HG02943 (cell line): ENCODE data around the gene NUDCD2.

Experiments
- ATAC-seq: cut with Tn5 transposase; IDR thresholded peaks from one replicate; pipeline ENCODE4 v1.9.1; 2021; ENCODE audit warnings: mild to moderate bottlenecking, low read depth, moderate library complexity; ENCODE audit not compliant: unreplicated experiment

Gene NUDCD2, protein sequence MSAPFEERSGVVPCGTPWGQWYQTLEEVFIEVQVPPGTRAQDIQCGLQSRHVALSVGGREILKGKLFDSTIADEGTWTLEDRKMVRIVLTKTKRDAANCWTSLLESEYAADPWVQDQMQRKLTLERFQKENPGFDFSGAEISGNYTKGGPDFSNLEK

DNA sequence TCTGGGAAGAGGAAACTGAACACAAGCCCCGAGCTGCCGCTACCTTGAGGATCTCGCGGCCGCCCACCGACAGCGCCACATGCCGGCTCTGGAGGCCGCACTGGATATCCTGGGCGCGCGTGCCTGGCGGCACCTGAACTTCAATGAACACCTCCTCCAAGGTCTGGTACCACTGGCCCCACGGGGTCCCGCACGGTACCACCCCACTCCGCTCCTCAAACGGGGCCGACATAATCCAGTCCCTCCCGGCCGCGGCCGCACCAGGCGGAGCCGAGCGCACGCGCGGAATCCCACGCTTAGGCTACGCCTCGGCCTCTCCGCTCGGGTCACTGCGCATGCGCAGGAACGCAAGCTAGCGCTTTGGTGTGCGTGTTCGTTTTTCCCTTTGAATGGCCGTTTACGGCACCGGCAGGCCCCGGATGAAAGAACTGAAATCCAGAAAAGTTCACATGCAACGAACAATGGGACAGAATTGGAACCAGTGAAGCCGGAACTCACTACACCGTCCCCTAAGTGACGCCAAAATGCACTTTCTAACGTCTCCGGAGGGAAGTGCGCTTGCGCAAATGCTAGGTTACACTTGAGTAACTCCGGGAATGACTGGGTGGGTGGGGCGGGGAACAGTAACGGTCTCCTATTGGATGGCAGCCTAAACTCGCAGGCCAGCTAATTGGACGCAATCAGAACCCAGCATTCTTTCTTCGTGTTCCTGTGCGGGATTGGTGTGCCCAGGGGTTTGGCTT lies at the start of gene NUDCD2:
NUDCD2 (minus strand) TSS at position 284 of the 743 bp plus-strand sequence; CDS start at position 232, 52 bp downstream.
- peak; percentile 80 for ATAC-seq

DNA sequence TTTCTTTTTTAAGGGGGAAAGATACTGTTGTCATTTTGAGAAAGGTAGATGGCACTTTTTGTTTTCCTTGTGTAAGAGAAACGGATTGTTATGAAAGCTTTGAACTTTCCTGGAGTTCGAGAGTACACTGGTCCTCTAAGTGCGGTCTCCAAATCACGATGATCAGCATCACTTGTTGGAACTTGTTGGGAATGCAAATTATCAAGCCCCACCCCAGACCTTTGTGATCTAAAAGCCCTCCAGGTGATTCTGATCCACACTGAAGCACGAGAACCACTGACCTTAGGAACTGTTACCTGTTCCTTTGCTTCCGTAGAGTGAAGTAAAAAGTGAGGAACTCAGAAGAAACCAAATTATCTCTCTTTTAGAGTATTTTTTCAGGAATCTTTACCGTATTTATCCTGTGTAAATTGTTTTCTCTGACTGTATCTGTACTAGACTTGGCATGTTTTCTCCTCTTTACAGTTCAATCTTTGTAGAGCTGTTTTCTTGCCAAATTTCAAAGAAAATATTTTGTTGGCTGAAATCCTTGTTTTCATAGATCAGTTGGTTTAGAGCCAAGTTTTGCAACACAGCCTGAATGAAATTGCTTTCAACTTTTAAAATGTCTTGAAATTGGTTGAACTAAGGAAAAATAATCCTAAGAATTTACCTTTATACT lies 49.5 kb upstream of the NUDCD2 start:
- ATAC-seq = no peak

DNA sequence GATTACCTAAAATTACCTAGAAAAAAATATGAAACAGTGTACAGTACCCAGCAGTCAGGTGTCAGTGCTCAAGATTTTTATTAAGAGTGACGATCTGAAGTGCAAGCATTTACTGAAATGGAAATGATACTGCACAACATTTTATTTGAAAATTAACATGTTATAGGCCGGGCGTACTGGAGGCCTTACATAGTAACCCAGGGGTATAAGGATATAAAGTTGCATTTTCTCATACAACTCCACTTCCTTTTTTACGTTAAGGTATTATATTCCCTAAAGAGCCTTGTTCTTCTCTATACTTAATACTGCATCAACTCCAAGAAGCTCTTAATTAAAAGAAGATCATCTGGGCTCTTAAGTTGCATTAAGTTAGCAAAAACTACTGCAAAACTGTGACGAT lies 48.9 kb upstream of the NUDCD2 start:
- ATAC-seq = no peak

DNA sequence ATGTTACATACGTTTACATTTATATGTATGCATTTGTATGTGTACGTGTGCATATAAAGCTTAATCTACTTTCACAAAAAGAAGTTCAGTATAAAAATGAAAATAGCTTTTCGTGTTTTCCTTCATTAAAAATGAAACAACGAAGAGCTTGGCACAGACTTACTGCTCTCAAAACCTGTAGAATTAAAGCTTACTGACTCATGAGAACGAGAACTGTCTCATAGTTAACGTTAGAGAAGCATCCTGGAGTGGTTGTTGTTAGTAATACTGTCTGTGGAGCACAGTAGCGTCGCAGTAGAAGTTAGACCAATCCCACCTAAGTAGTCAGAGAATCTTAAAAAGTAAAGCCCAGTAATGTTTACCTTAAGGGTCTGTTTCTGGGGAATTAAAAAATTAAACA lies 46.8 kb upstream of the NUDCD2 start:
- ATAC-seq = no peak

DNA sequence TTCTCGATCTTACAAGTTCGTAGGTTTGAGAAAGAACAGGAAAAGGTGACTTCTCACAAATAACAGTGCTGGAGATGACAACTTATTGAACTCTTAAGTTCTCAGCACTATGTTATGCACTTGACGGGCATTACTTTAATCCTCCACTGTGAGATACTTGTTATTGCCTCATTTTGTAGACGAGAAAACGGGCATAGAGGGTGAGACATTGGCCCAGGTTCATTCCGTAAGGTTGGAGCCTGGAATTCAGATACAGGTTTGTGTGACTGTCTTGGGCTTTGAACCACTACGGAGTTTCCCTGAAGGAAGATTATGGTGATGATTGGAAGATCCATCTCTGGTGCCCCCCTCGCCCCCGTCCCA lies 46.2 kb upstream of the NUDCD2 start:
- ATAC-seq = peak; percentile 15

DNA sequence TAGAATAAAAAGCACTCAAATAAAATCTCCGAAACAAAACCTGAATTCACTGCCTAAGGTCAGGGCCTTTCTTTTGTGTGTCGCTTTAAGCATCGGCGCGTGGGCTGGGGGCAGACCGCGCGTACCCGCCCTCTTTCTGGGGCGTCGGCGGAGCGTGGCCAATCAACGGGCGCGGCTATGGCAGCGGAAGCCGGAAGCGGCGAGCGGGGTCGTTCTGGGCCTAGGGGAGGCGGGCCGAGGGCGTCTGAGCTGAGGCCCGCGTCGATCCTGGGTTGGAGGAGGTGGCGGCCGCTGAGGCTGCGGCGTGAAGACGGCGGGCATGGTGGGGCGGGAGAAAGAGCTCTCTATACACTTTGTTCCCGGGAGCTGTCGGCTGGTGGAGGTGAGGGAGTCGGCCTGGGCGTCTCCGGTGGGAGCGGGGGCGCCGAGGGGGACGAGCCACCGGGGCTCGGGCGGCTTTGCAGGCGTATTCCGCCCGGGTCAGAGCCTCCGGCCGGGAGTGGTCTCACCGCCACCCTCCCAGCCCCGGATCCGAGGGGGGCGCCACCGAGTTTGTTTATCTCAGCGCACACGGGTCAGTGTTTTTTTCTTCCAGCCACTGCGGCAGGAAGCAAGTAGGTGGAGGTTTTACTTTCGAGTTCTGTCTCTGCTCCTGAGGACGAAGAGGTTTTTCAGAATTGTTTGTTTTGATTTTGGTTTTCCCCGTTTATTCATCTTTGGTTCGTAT lies 45.6 kb upstream of the NUDCD2 start, which contains the start of gene MAT2B:
MAT2B (plus strand) TSS at position 252 of the 727 bp plus-strand sequence; CDS start at position 320, 68 bp downstream.
- peak; percentile 88 for ATAC-seq

DNA sequence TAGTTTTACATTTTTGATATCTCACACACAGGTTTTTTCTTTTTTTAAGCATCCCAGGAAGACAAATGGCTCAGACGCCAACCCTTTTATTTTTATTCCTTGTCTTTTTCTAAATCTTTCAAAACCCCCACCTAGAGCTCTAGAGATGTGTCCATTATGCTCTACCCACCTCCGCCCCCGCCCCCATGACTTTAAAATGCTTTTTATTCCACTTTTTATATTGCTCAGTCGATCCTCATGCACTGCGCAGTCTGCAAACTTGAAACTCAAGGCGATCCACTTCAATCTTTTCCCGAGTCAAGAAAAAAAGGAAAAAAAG lies 45.1 kb upstream of the NUDCD2 start:
- ATAC-seq = no peak

DNA sequence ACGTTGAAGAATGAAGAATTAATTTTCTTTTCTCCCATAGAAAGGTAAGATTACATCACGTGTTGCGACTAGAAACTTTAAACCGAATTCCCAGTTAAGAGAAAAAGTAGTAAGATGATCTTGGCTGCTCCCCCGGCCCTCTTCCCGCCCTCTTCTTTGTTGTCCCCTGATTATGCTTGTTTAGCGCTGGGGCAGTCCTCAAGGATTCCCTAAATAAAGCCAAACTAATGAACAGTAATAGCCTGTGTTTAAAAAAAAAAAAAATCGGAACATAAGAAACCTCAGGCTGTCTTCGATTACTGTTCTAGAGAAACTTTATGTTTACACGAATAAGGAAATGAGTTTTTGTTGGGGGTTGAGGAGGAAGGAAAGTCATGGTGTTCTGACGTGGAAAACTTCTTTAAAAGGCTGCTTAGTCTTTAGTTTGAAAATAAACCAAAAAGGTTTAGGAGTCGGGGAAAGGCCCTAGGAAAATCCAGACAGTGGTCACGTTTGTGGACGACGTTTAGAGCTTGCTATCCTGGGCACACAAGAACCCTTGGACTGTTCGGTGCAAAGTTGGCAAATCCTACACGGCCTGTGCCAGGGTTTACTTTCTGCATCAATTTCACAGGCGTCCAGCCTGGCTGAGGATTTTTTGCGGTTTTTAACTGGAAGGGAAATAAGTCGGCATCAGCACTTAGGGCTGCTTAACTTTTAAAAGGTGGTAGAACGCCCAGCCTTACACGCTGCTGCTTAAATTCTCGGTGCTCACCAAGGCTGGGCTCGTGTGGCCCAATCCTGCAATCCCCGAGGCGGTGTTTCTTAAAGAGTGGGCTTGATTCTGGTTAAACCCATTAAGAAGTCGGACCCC lies 44.4 kb upstream of the NUDCD2 start:
- no peak for ATAC-seq

DNA sequence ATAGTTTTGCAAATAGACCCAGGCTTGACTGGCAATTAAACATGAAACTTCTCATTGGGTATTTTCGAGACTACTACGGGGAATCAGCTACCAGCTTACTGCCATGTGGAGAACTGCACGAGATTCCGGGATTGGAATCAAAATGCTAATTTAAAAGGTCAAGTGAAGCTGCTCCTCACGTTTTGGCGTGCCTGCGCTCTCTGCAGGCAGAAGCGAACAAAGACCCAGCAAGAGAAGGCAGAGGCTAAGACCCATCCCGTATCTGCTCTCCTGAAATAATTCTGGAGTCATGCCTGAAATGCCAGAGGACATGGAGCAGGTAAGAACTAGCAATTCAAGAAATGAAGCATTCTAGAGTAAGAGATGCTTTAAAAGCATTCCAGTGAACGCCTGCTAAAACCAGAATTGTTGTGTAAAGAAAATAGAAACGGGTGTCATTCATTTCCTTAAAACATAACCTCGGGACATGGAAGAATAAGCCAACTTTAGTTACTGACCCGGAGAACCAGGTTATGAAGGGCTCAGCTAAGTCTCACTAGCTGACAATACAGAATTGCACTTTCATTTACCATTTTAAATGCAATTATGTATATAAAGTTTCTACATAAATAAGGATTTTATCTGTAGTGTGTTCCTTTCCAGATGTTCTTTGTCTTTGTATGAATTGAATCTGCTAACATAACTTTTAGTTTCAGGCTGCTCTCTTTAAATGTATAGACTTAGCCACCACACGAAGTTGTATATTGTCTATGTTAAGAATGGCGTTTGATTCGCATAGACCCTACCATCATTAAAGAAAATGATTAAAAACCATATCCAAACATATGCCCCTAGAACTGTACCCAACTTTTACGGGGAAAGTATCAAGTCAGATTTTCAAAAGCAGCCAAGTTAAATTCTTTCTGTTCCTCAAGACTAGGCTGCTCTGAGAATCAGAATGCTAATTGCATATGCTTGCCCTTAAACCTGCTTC lies 43.5 kb upstream of the NUDCD2 start:
- ATAC-seq = no peak

DNA sequence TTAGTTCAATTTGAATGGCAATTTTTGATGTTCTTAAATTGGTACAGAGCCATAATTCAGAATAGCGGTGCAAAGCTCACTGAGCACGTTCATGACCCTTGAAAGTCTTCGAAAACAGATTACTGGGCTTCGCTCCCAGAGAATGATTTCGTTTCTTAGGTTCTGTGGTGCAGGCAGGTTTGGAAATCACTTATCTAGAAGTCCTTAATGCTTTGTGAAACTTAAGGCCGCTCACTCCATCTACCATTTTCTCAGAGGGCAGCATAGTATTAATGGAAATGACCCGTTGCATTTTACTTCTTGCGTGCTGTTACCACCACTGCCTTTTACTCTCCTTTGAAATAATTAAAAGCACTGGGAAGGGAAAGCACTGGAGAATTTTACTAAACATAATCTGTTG lies 42.6 kb upstream of the NUDCD2 start:
- ATAC-seq = no peak

DNA sequence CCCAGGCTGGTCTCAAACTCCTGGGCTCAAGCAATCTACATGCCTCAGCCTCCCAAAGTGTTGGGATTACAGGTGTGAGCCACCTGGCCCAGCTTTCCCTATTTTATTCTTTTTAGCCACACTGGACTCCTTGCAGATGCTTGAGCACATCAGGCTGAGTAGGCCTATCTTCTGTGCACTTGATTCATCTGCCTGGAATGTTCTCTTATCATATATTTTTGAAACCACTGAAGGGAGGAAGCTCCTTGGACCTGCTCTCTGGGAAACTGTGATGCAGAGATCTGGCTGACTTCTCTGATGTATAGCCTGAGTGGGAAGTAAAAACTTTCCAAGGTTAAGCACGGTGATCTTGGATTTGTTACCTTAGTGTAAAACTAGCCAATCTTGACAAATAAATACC lies 39.0 kb upstream of the NUDCD2 start:
- no peak for ATAC-seq

DNA sequence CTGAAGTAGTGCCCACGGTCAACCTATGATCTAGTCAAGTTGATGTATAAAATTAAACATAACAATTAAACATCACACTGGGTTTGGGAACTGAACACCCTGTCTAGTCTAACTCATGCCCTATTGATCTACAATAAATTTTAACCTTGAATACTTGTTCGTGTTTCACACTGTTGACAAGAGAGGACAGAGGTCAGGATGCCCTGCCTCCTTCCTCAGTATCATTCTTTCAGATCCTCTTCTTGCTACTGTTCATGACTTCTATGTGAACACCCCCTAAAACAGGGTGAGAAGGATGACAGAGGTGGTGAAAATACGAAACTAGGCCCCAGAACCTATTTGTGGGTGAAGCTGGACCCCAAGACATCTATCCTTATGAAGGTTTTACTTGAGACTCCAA lies 37.4 kb upstream of the NUDCD2 start:
- no peak for ATAC-seq

DNA sequence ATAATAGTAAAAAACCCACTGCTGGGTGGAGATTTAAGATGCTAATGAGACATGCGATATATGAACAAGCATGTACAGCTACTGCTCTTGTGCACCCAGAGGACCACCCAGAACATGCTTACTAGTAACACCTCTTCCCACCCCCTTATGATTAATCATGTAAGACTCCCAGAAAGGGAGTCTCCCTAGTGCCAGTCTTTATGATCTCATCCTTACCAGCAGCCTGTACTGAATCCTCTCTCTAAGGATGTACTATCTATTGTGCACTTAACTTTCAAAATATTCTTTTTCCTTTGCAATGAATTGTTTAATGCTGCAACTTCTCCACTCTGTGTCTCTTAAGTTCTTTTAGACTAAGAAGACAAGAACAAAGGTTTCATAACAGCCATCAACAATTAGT lies 36.4 kb upstream of the NUDCD2 start:
- ATAC-seq = no peak

DNA sequence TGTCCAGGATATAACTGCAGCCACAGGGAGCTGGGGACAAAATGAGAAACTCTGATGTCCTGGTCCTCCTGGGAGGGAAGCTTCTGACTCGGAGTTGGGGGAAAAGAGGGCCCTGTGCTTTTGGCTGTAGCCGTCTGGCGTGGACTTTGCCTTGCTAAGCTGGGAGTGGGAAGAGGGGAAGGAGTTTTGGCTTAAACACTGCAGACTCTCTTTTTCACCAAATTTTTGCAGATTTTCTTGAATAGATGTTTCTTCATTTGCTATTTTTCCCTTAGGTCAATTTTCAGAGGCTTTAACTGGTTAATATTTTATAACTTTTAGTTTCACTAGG lies 29.8 kb upstream of the NUDCD2 start:
- ATAC-seq = no peak

DNA sequence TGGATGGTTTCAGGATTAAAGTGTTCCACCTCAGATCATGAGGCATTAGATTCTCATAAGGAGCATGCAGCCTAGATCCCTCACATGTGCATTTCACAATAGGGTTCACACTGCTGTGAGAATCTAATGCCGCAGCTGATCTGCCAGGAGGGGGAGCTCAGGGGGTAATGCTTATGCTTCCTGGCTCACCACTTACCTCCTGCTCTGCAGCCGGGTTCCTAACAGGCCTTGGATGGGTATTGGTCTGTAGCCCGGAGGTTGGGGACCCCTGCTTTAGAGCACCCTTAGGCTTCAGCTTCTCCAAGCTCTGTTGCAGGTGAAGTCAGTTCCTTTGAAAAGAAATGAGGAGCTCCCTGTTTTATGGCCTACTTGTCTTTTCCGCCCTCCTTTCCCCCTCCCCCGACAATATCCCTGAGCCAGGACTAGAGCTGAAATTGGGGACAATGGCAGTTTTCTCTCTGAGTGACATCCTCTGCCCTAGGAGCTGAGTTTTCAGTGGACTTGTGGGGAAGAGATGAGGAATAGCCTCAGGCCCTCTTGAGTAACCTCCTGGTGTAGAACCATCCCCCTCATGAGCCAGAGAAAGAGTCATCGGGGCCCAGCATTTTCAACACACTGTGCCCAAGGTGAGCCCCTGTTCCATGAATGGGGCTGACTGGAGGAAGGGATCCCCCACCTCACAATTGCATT lies 29.3 kb upstream of the NUDCD2 start:
- ATAC-seq = no peak

DNA sequence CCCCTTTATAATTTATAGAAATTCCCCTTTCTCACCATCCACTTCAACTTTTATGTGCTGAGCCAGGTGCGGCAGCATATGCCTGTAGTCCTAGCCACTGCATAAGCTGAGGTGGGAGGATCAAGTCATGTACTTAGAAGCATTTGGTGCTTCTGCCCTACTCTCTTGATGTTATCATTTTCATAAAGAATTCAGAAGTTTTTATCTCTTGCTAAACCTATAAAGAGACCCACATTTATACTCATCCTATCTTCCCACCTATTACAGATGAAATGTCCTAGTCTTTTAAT lies 19.0 kb upstream of the NUDCD2 start:
- no peak for ATAC-seq

DNA sequence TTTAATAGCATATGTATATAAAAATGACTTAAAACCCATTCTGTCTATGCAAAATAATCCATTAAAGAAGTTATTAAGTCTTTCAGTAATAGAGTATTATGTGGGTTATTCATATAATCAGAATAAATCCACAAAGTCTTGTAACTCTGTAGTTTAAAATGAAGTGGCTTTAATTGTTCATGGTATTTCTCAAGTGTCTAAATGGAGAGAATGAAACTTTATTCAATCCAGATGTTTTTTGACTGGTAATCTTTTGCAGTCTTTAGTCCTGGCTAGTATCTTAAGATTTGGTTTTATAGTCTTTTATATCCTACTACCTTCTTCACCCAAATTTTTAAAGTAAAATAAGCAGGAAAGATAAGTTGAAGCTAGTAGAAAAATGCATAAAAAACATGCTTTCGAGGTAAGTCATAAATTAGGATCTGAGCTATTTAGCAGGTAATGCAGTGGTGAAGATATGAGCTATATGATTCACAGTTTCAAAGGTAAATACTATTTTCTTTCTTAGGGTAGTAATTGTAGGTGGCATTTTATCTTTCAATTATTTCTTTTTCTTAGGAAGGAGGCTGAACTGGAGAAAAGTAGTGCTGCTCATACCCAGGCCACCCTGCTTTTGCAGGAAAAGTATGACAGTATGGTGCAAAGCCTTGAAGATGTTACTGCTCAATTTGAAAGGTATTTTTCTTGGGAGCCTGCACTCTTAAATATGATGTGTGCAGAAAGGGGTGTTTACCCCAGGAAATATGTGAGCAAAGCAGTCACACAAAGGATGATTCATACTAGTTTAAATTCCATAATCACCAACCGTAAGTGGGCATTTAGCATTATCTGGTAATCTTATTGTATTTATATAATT lies 18.5 kb upstream of the NUDCD2 start:
- no peak for ATAC-seq

DNA sequence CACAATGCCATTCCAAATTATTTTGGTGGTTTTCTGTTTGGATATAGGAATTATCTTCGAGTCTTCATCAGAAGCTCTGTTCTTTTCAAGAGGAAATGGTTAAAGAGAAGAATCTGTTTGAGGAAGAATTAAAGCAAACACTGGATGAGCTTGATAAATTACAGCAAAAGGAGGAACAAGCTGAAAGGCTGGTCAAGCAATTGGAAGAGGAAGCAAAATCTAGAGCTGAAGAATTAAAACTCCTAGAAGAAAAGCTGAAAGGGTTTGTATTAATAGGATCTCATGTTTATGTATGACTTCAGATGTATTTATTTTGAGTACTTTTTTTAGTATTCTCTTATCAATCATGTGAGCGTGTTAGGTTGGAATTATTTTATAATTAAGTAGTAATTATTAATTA lies 15.5 kb upstream of the NUDCD2 start:
- ATAC-seq = no peak
